Tibial nerve (tissue), 4 donors: ENCODE measurements around the gene TSR3.

Experiments
- EP300 ChIP-seq, 2 donors: sonication (generic); formaldehyde crosslinking; IDR thresholded peaks; one replicate each; pipeline ENCODE4 v1.6.1; 2017; ENCODE audit warnings: antibody characterized with exemption in 2 of 2, mild to moderate bottlenecking in 1 of 2
- POLR2A ChIP-seq, 2 donors: fragments of 450-650 bp; IDR thresholded peaks; one replicate each; pipeline ENCODE4 v1.6.1; 2017; ENCODE audit warnings: antibody characterized with exemption in 2 of 2, mild to moderate bottlenecking in 2 of 2, moderate library complexity in 2 of 2
- TF ChIP-seq, protein P1 (sequence below), 5 experiments: fragments of 200-600 bp in 3 of 5; fragments of 450-650 bp in 2 of 5; sonication (generic) in 3 of 5; IDR thresholded peaks; one replicate each; pipeline ENCODE4 v1.5.1; 2016 to 2019; ENCODE audit warnings: antibody characterized with exemption in 5 of 5, mild to moderate bottlenecking in 3 of 5, moderate library complexity in 2 of 5

GRCh38 chr16:1338119-1338730 is 13.5 kb downstream of the TSR3 start:
- TF ChIP-seq EP300 (IDR thresholded peaks at IDR 0.05) (no peak), POLR2A (IDR thresholded peaks at IDR 0.05) (no peak)
- TF ChIP-seq, protein P1, sequence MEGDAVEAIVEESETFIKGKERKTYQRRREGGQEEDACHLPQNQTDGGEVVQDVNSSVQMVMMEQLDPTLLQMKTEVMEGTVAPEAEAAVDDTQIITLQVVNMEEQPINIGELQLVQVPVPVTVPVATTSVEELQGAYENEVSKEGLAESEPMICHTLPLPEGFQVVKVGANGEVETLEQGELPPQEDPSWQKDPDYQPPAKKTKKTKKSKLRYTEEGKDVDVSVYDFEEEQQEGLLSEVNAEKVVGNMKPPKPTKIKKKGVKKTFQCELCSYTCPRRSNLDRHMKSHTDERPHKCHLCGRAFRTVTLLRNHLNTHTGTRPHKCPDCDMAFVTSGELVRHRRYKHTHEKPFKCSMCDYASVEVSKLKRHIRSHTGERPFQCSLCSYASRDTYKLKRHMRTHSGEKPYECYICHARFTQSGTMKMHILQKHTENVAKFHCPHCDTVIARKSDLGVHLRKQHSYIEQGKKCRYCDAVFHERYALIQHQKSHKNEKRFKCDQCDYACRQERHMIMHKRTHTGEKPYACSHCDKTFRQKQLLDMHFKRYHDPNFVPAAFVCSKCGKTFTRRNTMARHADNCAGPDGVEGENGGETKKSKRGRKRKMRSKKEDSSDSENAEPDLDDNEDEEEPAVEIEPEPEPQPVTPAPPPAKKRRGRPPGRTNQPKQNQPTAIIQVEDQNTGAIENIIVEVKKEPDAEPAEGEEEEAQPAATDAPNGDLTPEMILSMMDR (IDR thresholded peaks at IDR 0.05) = peak in 2 of 5 experiments; percentile 9 to 14
